ENCODE results near the gene NCK2. TPM values are rescaled to one million over a fixed set of nuclear protein-coding genes. Genes with fewer than 3 reads are reported as not detected.

Gene NCK2
- total and polyA plus RNA-seq, 9 of the 15 experiments (the other 6 are each of a cell fraction or from before 2014, with no cell fraction given): 0.90 to 27.9 (median 15.9) TPM

DNA sequence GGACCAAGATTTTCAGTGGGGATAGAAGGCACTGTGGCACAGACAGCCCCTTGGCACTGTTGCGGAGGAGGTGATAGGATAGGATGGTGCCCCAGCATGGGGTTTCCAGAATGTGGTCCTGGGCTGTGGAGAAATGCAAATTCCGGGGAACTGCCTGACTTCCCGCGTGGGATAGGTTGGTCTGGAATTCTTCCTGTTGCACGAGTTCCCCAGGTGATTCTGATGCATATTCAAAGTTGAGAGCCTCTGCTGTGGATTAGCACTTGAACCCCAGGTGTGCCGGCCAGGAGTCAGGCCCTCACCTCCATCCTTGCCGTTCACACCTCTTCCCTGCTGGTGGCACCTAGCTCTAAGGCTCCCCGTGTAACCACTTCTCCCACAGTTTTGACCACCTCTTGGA, 15.5 kb downstream of the NCK2 start:
- ATAC-seq (no peak), FAIRE-seq (no peak), DNase-seq (ENCODE audit: extremely low read depth in 1 of 4, low spot score in 3 of 4) (no peak)
- no TSS peak for BruUV-seq (replicated peaks)
- Histone ChIP-seq H3K9ac (ENCODE audit: insufficient read depth in 1 of 2, low read depth in 2 of 2, low read length in 2 of 2) (no peak overlapping the region), H3K36me3 (ENCODE audit: control insufficient read depth, insufficient read depth, low read length) (no peaks in the 10 kb centered on the region), H3K9me3 (replicated peaks; ENCODE audit: control insufficient read depth, insufficient read depth, low read depth, low read length) (no peaks in the 10 kb centered on the region), H3K27me3 (ENCODE audit: control insufficient read depth in 2 of 2, insufficient read depth in 2 of 2, low read length in 2 of 2) (no peaks in the 10 kb centered on the region), H3K4me1 (replicated peaks in 1 of 2; ENCODE audit: control insufficient read depth in 2 of 2, insufficient read depth in 2 of 2, low read length in 2 of 2) (peaks cover 0 to 5% of the 10 kb centered on the region in 2 experiments; a peak in 2 of 5 replicates), H3K79me2 (ENCODE audit: control insufficient read depth, insufficient read depth, low read length) (no peaks in the 10 kb centered on the region), H3K4me3 (no peak overlapping the region), H2AFZ (ENCODE audit: low read depth, low read length) (no peak overlapping the region), H3K27ac (ENCODE audit: extremely low read depth, low read depth, low read length) (no peak overlapping the region), H3K4me2 (ENCODE audit: insufficient read depth, low read length) (no peak overlapping the region), H3K9me1 (ENCODE audit: control insufficient read depth, insufficient read depth, low read length) (no peaks in the 10 kb centered on the region), H4K20me1 (replicated peaks; ENCODE audit: control insufficient read depth, insufficient read depth, low read length) (no peaks in the 10 kb centered on the region; the same call in 1 of the 2 replicates)
- intact Hi-C loops (cut with micrococcal nuclease): no loop called here
- CTCF ChIA-PET (ENCODE audit: low intra/inter-chr PET ratio): no interaction called here
- POLR2A ChIA-PET: interaction anchor here (0.7 kb wide), 1 partner anchor 435 kb away, joined by 3 read pairs; no protein-coding TSS in a partner anchor
- WGBS (ENCODE audit: insufficient coverage, low coverage, missing lambda C conversion rate): 68% methylated on average over 8 of the region's 8 CpGs
- no peak for TF ChIP-seq RBBP5 (IDR thresholded peaks at IDR 0.05; ENCODE audit: borderline replicate concordance, insufficient read depth, low read length, poor library complexity, severe bottlenecking)
- no peak for TF ChIP-seq SMC3 (conservative IDR thresholded peaks at IDR 0.05; ENCODE audit: insufficient read depth, low read depth, low read length)
- TF ChIP-seq, protein P1, sequence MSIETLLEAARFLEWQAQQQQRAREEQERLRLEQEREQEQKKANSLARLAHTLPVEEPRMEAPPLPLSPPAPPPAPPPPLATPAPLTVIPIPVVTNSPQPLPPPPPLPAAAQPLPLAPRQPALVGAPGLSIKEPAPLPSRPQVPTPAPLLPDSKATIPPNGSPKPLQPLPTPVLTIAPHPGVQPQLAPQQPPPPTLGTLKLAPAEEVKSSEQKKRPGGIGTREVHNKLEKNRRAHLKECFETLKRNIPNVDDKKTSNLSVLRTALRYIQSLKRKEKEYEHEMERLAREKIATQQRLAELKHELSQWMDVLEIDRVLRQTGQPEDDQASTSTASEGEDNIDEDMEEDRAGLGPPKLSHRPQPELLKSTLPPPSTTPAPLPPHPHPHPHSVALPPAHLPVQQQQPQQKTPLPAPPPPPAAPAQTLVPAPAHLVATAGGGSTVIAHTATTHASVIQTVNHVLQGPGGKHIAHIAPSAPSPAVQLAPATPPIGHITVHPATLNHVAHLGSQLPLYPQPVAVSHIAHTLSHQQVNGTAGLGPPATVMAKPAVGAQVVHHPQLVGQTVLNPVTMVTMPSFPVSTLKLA (conservative IDR thresholded peaks at IDR 0.05): no peak
- TF ChIP-seq, protein P2, sequence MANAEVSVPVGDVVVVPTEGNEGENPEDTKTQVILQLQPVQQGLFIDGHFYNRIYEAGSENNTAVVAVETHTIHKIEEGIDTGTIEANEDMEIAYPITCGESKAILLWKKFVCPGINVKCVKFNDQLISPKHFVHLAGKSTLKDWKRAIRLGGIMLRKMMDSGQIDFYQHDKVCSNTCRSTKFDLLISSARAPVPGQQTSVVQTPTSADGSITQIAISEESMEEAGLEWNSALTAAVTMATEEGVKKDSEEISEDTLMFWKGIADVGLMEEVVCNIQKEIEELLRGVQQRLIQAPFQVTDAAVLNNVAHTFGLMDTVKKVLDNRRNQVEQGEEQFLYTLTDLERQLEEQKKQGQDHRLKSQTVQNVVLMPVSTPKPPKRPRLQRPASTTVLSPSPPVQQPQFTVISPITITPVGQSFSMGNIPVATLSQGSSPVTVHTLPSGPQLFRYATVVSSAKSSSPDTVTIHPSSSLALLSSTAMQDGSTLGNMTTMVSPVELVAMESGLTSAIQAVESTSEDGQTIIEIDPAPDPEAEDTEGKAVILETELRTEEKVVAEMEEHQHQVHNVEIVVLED (CRISPR knock-in tag; IDR thresholded peaks at IDR 0.05): no peak
- TF ChIP-seq, protein P3, sequence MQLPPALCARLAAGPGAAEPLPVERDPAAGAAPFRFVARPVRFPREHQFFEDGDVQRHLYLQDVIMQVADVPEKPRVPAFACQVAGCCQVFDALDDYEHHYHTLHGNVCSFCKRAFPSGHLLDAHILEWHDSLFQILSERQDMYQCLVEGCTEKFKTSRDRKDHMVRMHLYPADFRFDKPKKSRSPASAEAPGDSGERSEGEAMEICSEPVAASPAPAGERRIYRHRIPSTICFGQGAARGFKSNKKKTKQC (CRISPR knock-in tag; IDR thresholded peaks at IDR 0.05): no peak
- TF ChIP-seq EHMT2 (IDR thresholded peaks at IDR 0.05): no peak
- TF ChIP-seq CHD4 (IDR thresholded peaks at IDR 0.05; ENCODE audit: insufficient read depth, insufficient replicate concordance, low read depth, low read length, poor library complexity, severe bottlenecking): no peak
- no peak for TF ChIP-seq KDM4B (IDR thresholded peaks at IDR 0.05; ENCODE audit: borderline replicate concordance in 2 of 2, low read depth in 1 of 2)
- TF ChIP-seq, protein P4, sequence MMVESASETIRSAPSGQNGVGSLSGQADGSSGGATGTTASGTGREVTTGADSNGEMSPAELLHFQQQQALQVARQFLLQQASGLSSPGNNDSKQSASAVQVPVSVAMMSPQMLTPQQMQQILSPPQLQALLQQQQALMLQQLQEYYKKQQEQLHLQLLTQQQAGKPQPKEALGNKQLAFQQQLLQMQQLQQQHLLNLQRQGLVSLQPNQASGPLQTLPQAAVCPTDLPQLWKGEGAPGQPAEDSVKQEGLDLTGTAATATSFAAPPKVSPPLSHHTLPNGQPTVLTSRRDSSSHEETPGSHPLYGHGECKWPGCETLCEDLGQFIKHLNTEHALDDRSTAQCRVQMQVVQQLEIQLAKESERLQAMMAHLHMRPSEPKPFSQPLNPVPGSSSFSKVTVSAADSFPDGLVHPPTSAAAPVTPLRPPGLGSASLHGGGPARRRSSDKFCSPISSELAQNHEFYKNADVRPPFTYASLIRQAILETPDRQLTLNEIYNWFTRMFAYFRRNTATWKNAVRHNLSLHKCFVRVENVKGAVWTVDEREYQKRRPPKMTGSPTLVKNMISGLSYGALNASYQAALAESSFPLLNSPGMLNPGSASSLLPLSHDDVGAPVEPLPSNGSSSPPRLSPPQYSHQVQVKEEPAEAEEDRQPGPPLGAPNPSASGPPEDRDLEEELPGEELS (CRISPR knock-in tag; IDR thresholded peaks at IDR 0.05; ENCODE audit: borderline replicate concordance): no peak
- no peak for TF ChIP-seq BRD9 (IDR thresholded peaks at IDR 0.05; ENCODE audit: low read depth, partially characterized antibody)
- TF ChIP-seq CSDE1 (IDR thresholded peaks at IDR 0.05): no peak
- in situ Hi-C loops (cut with MboI): no loop called here

Data from K562 (cell line).